RWPE2 (cell line): ENCODE measurements around the gene CRABP2.

Experiments used
- ATAC-seq: fragments of 200-7000 bp; cut with Tn5 transposase; 3 replicates; pipeline ENCODE4 v1.9.1; 2021; ENCODE audit warnings: low read depth
- DNase-seq: peaks from one replicate; pipeline ENCODE4 v3.0.0-alpha.2; 2020; ENCODE audit warnings: low spot score
- H3K27ac ChIP-seq: fragments of 450-650 bp; 2 replicates; pipeline ENCODE4 v1.5.1; 2017; ENCODE audit warnings: mild to moderate bottlenecking; ENCODE audit not compliant: poor library complexity, severe bottlenecking
- H3K27me3 ChIP-seq: fragments of 250-450 bp; sonication (Bioruptor Pico); 2 replicates; pipeline ENCODE4 v1.5.1; 2021; ENCODE audit warnings: mild to moderate bottlenecking, moderate library complexity; ENCODE audit not compliant: insufficient read depth, poor library complexity, severe bottlenecking
- H3K36me3 ChIP-seq: fragments of 250-450 bp; sonication (Bioruptor Pico); 2 replicates; pipeline ENCODE4 v1.5.1; 2020; ENCODE audit warnings: low read depth, mild to moderate bottlenecking, moderate library complexity
- H3K4me1 ChIP-seq: fragments of 250-450 bp; sonication (Bioruptor Pico); 2 replicates; pipeline ENCODE4 v1.5.1; 2021; ENCODE audit warnings: mild to moderate bottlenecking, moderate library complexity; ENCODE audit not compliant: insufficient read depth, poor library complexity, severe bottlenecking
- H3K4me3 ChIP-seq: fragments of 250-450 bp; sonication (Bioruptor Pico); 2 replicates; pipeline ENCODE4 v1.5.1; 2021; ENCODE audit warnings: mild to moderate bottlenecking, moderate library complexity; ENCODE audit not compliant: severe bottlenecking
- H3K9me3 ChIP-seq: fragments of 250-450 bp; sonication (Bioruptor Pico); 2 replicates; pipeline ENCODE4 v1.5.1; 2021; ENCODE audit warnings: mild to moderate bottlenecking, moderate library complexity; ENCODE audit not compliant: severe bottlenecking
- TF ChIP-seq, protein P1 (sequence below): fragments of 450-650 bp; IDR thresholded peaks from one replicate; pipeline ENCODE4 v1.5.1; 2017; ENCODE audit warnings: mild to moderate bottlenecking, moderate library complexity; ENCODE audit not compliant: poor library complexity, severe bottlenecking

CRABP2 gene

DNA sequence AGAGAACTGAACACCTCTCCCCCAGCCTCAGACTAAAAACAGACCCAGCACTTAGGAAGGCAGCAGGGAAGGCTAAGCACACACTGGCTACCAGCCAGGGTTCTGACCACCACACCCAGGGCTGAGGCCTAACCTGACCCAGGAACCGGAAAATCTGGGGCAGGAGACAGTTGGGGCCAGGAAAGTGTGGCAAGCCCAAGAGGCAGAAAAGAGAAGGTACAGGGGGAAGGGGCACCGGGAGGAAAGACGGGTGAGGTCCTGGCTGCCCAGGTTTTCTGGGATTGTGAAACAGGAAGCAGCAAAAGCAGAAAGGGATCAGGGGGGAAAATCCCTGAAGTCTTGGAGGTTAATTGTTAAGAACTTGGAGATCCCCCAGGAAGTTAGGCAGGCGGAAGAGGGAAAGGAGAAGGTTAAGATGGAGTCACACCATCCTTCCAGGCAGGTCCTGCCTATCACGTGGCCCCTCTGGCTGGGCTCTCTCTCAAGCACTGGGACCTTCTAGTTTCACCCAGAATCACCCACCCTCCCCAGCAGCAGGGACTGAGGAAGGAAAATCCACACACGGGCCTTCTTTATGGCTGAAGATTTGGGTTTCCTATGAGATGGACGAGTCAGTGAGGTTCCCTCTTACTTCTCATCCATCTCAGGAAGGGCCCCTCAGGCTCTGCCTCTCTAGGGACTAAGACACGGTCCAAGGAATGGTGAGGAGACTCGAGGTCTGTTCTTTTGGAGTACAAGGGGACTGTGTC, 43.5 kb upstream of the CRABP2 start:
- Histone ChIP-seq H3K27ac (peak overlapping the region; percentile 98), H3K4me1 (peaks cover 33% of the 10 kb centered on the region), H3K9me3 (no peaks in the 10 kb centered on the region), H3K4me3 (peak overlapping the region; percentile 67), H3K36me3 (peaks cover 41% of the 10 kb centered on the region), H3K27me3 (no peaks in the 10 kb centered on the region)
- ATAC-seq, result peak; percentile 16
- DNase-seq, result no peak
- TF ChIP-seq, protein P1, sequence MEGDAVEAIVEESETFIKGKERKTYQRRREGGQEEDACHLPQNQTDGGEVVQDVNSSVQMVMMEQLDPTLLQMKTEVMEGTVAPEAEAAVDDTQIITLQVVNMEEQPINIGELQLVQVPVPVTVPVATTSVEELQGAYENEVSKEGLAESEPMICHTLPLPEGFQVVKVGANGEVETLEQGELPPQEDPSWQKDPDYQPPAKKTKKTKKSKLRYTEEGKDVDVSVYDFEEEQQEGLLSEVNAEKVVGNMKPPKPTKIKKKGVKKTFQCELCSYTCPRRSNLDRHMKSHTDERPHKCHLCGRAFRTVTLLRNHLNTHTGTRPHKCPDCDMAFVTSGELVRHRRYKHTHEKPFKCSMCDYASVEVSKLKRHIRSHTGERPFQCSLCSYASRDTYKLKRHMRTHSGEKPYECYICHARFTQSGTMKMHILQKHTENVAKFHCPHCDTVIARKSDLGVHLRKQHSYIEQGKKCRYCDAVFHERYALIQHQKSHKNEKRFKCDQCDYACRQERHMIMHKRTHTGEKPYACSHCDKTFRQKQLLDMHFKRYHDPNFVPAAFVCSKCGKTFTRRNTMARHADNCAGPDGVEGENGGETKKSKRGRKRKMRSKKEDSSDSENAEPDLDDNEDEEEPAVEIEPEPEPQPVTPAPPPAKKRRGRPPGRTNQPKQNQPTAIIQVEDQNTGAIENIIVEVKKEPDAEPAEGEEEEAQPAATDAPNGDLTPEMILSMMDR, result no peak

- H3K4me3 ChIP-seq, result peak overlapping the region; percentile 67
- H3K27me3 ChIP-seq, result no peaks in the 10 kb centered on the region
- DNase-seq (no peak), ATAC-seq (peak; percentile 6)
- H3K36me3 ChIP-seq, result peaks cover 47% of the 10 kb centered on the region
- H3K4me1 ChIP-seq, result peaks cover 29% of the 10 kb centered on the region
- peak overlapping the region; percentile 98 for H3K27ac ChIP-seq
- H3K9me3 ChIP-seq, result no peaks in the 10 kb centered on the region
- TF ChIP-seq, protein P1, result peak; percentile 10
These were observed 42.6 kb upstream of the CRABP2 start for GRCh38 chr1:156747742-156748669.

DNA sequence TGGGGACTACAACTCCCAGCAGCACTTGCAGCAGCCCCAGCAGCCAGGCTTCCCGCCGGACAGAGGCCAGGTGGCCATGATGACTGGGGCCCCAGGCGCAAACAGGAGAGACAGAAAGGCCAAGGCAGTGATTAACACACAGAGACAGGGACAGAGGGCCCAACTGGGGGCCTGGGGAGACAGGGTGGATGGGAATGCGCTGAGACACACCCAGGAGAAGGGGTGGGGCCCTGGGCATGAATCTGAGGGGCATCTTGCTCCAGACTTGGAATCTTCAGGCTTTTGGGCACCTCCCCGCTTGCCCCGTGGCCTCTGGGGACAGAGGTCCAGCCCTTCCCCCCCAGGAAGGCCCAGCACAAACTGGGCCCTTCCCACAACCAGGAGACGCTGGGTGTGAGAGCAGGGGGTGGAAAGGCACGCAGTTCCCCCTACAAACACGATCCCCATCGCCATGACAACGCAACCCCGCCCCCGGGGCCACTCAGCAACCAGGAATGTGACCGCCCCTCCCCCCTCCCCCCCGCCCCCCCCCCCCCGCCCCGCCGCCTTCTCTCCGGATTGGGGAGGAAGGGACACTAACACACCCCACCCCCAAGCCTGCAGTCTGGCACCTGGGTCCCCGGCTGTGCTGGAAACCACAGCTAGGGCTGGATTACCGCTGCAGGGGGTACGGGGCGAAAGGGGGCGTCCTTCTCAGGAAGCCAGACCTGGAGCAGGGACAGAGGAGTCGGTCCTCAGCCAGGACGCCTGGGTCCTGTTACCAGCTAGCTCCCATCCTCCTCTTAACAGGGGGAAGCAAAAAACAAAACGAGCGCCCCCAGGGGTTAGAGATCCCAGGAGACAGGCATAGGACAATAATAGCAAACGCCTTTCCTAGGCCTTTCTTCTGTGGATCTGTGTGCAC, 41.6 kb upstream of the CRABP2 start:
- Histone ChIP-seq H3K9me3 (no peaks in the 10 kb centered on the region), H3K27ac (peak overlapping the region; percentile 98), H3K4me1 (peaks cover 27% of the 10 kb centered on the region), H3K36me3 (peaks cover 49% of the 10 kb centered on the region), H3K4me3 (peak overlapping the region; percentile 67), H3K27me3 (no peaks in the 10 kb centered on the region)
- DNase-seq (peak; percentile 95), ATAC-seq (peak; percentile 47)
- TF ChIP-seq, protein P1, result peak; percentile 30

DNA sequence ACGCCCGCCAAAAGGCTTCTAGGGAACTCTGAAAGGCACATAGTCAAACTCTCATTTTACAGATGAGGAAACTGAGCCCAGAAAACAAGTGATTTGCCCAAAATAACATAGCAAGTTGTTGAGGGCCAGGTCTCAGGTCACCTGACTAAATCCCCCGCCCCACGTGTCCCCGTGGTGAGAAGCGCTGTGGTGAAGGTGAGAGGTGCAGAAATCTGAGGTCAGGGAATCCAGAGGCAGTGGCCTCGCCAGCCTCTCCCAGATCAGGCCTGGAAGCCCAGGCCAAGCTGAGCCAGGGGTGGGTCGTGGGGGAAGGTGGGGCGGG, 41.0 kb upstream of the CRABP2 start:
- no peaks in the 10 kb centered on the region for H3K27me3 ChIP-seq
- ATAC-seq, result no peak
- peaks cover 27% of the 10 kb centered on the region for H3K4me1 ChIP-seq
- no peak for DNase-seq
- H3K36me3 ChIP-seq, result peaks cover 49% of the 10 kb centered on the region
- H3K4me3 ChIP-seq, result peak overlapping the region; percentile 67
- H3K27ac ChIP-seq, result peak overlapping the region; percentile 98
- TF ChIP-seq, protein P1, result no peak
- no peaks in the 10 kb centered on the region for H3K9me3 ChIP-seq
